ENCODE results near the gene TLE1. TPM values are rescaled to one million over a fixed set of nuclear protein-coding genes. Genes with fewer than 3 reads are reported as not detected.

TLE1 gene
- total and polyA plus RNA-seq, 9 donors = 25.8 to 58.1 (median 41.1) TPM

DNA sequence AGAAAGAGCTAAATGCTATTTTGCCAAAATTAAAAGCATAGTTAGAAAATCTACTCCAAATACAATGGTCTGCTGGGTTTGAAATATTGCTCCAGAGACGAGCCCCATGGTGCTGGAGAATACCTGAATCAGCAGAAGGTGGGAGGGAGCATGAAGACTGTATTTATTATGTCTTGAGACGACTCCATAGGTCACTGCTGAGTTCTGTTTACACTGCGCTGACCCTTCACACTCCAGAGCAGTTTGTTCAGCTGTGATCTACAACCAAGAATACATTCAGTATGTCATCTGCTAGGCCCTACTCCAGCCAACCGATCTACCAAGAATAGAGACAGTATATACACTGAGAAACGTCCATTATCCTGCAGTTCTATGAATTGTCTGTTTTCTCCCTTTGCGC is 150.5 kb downstream of the TLE1 start:
- Histone ChIP-seq H3K4me1 (ENCODE audit: insufficient read depth) (no peaks in the 10 kb centered on the region), H3K9me3 (no peaks in the 10 kb centered on the region), H3K36me3 (no peaks in the 10 kb centered on the region), H3K27ac (no peak overlapping the region), H3K27me3 (no peaks in the 10 kb centered on the region), H3K4me3 (no peak overlapping the region)
- intact Hi-C loops (cut with DNase I) = no loop called here
- DNase-seq = no peak
- WGBS, 3 donors = 89 to 91% (median 89%) methylated on average over 6 of the region's 6 CpGs
- TF ChIP-seq EP300 (IDR thresholded peaks at IDR 0.05) (no peak), POLR2A (IDR thresholded peaks at IDR 0.05) (no peak)
- TF ChIP-seq, protein P1, sequence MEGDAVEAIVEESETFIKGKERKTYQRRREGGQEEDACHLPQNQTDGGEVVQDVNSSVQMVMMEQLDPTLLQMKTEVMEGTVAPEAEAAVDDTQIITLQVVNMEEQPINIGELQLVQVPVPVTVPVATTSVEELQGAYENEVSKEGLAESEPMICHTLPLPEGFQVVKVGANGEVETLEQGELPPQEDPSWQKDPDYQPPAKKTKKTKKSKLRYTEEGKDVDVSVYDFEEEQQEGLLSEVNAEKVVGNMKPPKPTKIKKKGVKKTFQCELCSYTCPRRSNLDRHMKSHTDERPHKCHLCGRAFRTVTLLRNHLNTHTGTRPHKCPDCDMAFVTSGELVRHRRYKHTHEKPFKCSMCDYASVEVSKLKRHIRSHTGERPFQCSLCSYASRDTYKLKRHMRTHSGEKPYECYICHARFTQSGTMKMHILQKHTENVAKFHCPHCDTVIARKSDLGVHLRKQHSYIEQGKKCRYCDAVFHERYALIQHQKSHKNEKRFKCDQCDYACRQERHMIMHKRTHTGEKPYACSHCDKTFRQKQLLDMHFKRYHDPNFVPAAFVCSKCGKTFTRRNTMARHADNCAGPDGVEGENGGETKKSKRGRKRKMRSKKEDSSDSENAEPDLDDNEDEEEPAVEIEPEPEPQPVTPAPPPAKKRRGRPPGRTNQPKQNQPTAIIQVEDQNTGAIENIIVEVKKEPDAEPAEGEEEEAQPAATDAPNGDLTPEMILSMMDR (IDR thresholded peaks at IDR 0.05) = no peak

DNA sequence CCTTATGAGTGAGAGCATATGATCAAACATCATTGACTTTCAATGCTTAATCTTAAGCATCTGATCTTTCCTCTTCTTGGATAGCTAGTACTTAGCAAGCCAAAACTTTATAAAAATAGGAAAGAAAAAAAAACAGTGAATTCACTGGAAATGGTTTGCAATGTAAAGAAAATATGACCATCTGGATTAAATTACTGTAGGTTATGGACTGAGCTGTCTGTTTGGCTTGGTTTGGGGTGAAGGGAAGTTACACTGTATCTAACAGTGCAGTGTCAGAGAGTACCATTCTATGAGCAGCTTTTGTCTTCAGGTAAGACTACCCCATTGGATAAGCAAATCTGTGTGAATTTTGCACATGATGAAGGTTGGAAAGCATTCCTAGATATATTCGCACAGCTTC is 151.4 kb downstream of the TLE1 start:
- H3K36me3 ChIP-seq = no peaks in the 10 kb centered on the region
- no peaks in the 10 kb centered on the region for H3K4me1 ChIP-seq (ENCODE audit: insufficient read depth)
- WGBS, 3 donors = 88 to 96% (median 91%) methylated on average over 1 of the region's 1 CpG
- no peak overlapping the region for H3K27ac ChIP-seq
- H3K27me3 ChIP-seq = no peaks in the 10 kb centered on the region
- intact Hi-C loops (cut with DNase I) = no loop called here
- TF ChIP-seq, protein P1 (IDR thresholded peaks at IDR 0.05) = no peak
- TF ChIP-seq POLR2A (IDR thresholded peaks at IDR 0.05) = no peak
- no peak overlapping the region for H3K4me3 ChIP-seq
- H3K9me3 ChIP-seq = no peaks in the 10 kb centered on the region
- no peak for DNase-seq

DNA sequence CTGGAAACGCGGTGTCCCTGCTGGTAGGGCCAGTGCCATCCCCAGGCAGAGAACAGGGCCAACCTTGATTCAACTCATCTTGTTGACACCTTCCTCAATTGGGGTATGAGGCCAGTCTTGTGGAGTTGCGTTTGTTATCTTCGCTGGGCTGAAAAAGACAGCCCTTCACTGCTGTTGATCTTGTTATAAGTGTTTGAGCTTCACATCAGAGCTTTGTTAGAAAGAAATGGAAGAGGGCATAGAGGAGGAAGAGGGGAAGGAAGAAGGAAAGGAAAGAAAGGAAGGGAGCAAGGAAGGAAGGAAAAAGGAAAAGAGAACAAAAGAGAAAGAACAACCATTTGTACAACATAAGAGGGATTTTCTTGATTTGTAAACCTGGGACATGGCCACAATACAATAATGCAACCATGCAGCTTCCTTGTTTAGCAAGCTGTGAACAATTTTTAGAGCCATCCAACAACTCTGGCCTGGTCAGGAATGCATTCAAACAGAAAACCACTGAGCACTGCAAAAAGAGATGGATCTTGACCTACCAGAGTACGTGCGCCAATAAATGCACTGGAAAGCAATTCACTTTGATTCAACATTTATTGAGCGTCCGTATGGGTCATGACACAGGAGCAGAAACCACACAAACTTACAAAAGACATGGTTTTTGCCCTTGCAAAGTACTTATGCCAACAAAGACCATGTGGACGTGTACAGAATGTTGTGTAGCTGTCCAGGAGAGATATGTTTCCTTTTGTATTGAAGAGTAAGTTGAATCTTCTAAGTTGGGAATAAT is 152.9 kb downstream of the TLE1 start:
- intact Hi-C loops (cut with DNase I) = no loop called here
- H3K27ac ChIP-seq = no peak overlapping the region
- TF ChIP-seq POLR2A (IDR thresholded peaks at IDR 0.05) (no peak), EP300 (IDR thresholded peaks at IDR 0.05) (no peak)
- TF ChIP-seq, protein P1 (IDR thresholded peaks at IDR 0.05) = no peak
- no peak for DNase-seq
- H3K36me3 ChIP-seq = no peaks in the 10 kb centered on the region
- WGBS, 3 donors = 90 to 92% (median 91%) methylated on average over 9 of the region's 9 CpGs
- no peak overlapping the region for H3K4me3 ChIP-seq
- no peaks in the 10 kb centered on the region for H3K9me3 ChIP-seq
- H3K4me1 ChIP-seq (ENCODE audit: insufficient read depth) = no peaks in the 10 kb centered on the region
- no peaks in the 10 kb centered on the region for H3K27me3 ChIP-seq

DNA sequence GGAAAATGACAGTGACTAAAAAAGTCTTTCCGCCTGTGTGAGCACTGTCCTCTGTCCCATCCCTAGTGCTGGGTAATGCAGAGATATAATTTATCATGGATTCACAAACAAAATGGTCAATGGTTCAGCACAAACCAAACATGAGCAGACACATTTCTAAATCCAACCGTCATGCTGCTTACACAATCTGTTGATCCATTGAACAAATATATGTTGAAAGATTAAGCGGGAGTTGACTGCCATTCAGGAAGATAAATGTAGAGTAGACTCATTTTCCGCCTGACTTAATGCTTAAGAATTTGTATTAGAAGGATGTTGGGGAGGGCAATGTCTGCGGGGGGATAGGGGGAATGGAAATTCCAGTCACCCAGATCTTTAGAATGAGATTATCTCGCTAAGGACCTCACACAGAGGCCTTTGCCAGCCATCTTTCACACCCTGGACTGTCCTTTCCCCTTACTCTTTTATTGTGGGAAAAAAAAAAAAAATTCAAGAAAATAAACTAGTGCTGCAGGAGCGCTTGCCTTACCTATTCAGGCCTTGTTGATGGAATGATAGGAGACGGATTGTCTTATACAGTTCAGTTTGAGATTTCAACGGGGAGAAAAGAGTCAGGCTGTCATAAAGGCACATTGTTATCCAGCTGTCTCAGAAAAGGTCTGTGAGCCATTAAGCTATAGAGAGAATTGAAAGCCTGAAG is 153.7 kb downstream of the TLE1 start:
- no peak overlapping the region for H3K4me3 ChIP-seq
- no peaks in the 10 kb centered on the region for H3K27me3 ChIP-seq
- 84 to 88% (median 86%) methylated on average over 9 of the region's 9 CpGs for WGBS, 3 donors
- no peak for DNase-seq
- H3K27ac ChIP-seq = no peak overlapping the region
- H3K36me3 ChIP-seq = no peaks in the 10 kb centered on the region
- intact Hi-C loops (cut with DNase I) = no loop called here
- H3K9me3 ChIP-seq = no peaks in the 10 kb centered on the region
- TF ChIP-seq EP300 (IDR thresholded peaks at IDR 0.05) = no peak
- TF ChIP-seq POLR2A (IDR thresholded peaks at IDR 0.05) = no peak
- TF ChIP-seq, protein P1 (IDR thresholded peaks at IDR 0.05) = no peak
- H3K4me1 ChIP-seq (ENCODE audit: insufficient read depth) = no peaks in the 10 kb centered on the region
